ENCODE data around the gene NUAK1. TPM values are rescaled to one million over a fixed set of nuclear protein-coding genes. Genes with fewer than 3 reads are reported as not detected.

NUAK1 gene
- polyA plus RNA-seq, 1 donor from 2014 or later = 8.3 TPM

GRCh38 chr12:106080791-106081170, 58.0 kb downstream of the NUAK1 start:
- H3K9me3 ChIP-seq (ENCODE audit: low read length) = no peaks in the 10 kb centered on the region
- H3K79me2 ChIP-seq (replicated peaks; ENCODE audit: insufficient read depth, low read length) = no peaks in the 10 kb centered on the region
- TF ChIP-seq CTCF (IDR thresholded peaks at IDR 0.05; ENCODE audit: poor library complexity, severe bottlenecking) (no peak), POLR2AphosphoS5 (IDR thresholded peaks at IDR 0.05) (no peak), TAF1 (IDR thresholded peaks at IDR 0.05; ENCODE audit: low read depth) (no peak)
- peaks cover 3% of the 10 kb centered on the region for H3F3A ChIP-seq (ENCODE audit: insufficient read depth, low read length, poor library complexity, severe bottlenecking)
- H3K27ac ChIP-seq (ENCODE audit: low read length) = no peak overlapping the region
- H2AFZ ChIP-seq (ENCODE audit: low read depth, low read length) = no peak overlapping the region
- H3K9ac ChIP-seq (ENCODE audit: low read length) = no peak overlapping the region
- no peak overlapping the region for H3K4me2 ChIP-seq (ENCODE audit: low read length)
- no peaks in the 10 kb centered on the region for H3K27me3 ChIP-seq (ENCODE audit: insufficient read depth, low read depth, low read length)
- no peaks in the 10 kb centered on the region for H3K9me2 ChIP-seq (ENCODE audit: insufficient read depth, low read length)
- peaks cover 4% of the 10 kb centered on the region for H3K36me3 ChIP-seq (ENCODE audit: insufficient read depth, low read length)
- H4K20me1 ChIP-seq (ENCODE audit: insufficient read depth) = no peaks in the 10 kb centered on the region
- H3K4me3 ChIP-seq (ENCODE audit: low read length) = no peak overlapping the region

GRCh38 chr12:106080041-106080790, 58.5 kb downstream of the NUAK1 start:
- Histone ChIP-seq H3K79me2 (replicated peaks; ENCODE audit: insufficient read depth, low read length) (no peaks in the 10 kb centered on the region), H3K9ac (ENCODE audit: low read length) (no peak overlapping the region), H4K20me1 (ENCODE audit: insufficient read depth) (no peaks in the 10 kb centered on the region), H3F3A (ENCODE audit: insufficient read depth, low read length, poor library complexity, severe bottlenecking) (peaks cover 3% of the 10 kb centered on the region), H3K27me3 (ENCODE audit: insufficient read depth, low read depth, low read length) (no peaks in the 10 kb centered on the region), H3K4me3 (ENCODE audit: low read length) (no peak overlapping the region), H3K9me2 (ENCODE audit: insufficient read depth, low read length) (no peaks in the 10 kb centered on the region), H3K27ac (ENCODE audit: low read length) (no peak overlapping the region), H3K36me3 (ENCODE audit: insufficient read depth, low read length) (peaks cover 4% of the 10 kb centered on the region), H3K9me3 (ENCODE audit: low read length) (no peaks in the 10 kb centered on the region), H3K4me2 (ENCODE audit: low read length) (no peak overlapping the region), H2AFZ (ENCODE audit: low read depth, low read length) (no peak overlapping the region)
- no peak for TF ChIP-seq POLR2AphosphoS5 (IDR thresholded peaks at IDR 0.05)
- no peak for TF ChIP-seq RAD21 (conservative IDR thresholded peaks at IDR 0.05)
- TF ChIP-seq MXI1 (conservative IDR thresholded peaks at IDR 0.05; ENCODE audit: poor library complexity, severe bottlenecking) = no peak
- no peak for TF ChIP-seq EZH2 (IDR thresholded peaks at IDR 0.05; ENCODE audit: borderline replicate concordance, insufficient read depth, low read length, poor library complexity, severe bottlenecking)
- no peak for TF ChIP-seq SMC3 (conservative IDR thresholded peaks at IDR 0.05; ENCODE audit: poor library complexity)

GRCh38 chr12:106079148-106079738, 59.5 kb downstream of the NUAK1 start:
- peaks cover 4% of the 10 kb centered on the region for H3K36me3 ChIP-seq (ENCODE audit: insufficient read depth, low read length)
- TF ChIP-seq SMC3 (conservative IDR thresholded peaks at IDR 0.05; ENCODE audit: poor library complexity) (no peak), REST (IDR thresholded peaks at IDR 0.05; ENCODE audit: borderline replicate concordance) (no peak), EZH2 (IDR thresholded peaks at IDR 0.05; ENCODE audit: borderline replicate concordance, insufficient read depth, low read length, poor library complexity, severe bottlenecking) (no peak), TAF1 (IDR thresholded peaks at IDR 0.05; ENCODE audit: low read depth) (no peak), POLR2AphosphoS5 (IDR thresholded peaks at IDR 0.05) (no peak), EP300 (conservative IDR thresholded peaks at IDR 0.05; ENCODE audit: poor library complexity, severe bottlenecking) (no peak)
- no peaks in the 10 kb centered on the region for H4K20me1 ChIP-seq (ENCODE audit: insufficient read depth)
- no peaks in the 10 kb centered on the region for H3K9me3 ChIP-seq (ENCODE audit: low read length)
- no peak overlapping the region for H2AFZ ChIP-seq (ENCODE audit: low read depth, low read length)
- no peak overlapping the region for H3K4me2 ChIP-seq (ENCODE audit: low read length)
- no peak overlapping the region for H3K4me3 ChIP-seq (ENCODE audit: low read length)
- no peak overlapping the region for H3K9ac ChIP-seq (ENCODE audit: low read length)
- no peaks in the 10 kb centered on the region for H3F3A ChIP-seq (ENCODE audit: insufficient read depth, low read length, poor library complexity, severe bottlenecking)
- no peaks in the 10 kb centered on the region for H3K79me2 ChIP-seq (replicated peaks; ENCODE audit: insufficient read depth, low read length)
- no peak overlapping the region for H3K27ac ChIP-seq (ENCODE audit: low read length)
- H3K27me3 ChIP-seq (ENCODE audit: insufficient read depth, low read depth, low read length) = no peaks in the 10 kb centered on the region
- no peaks in the 10 kb centered on the region for H3K9me2 ChIP-seq (ENCODE audit: insufficient read depth, low read length)
